Measurements from ENCODE around the gene MGMT. TPM values are rescaled to one million over a fixed set of nuclear protein-coding genes. Genes with fewer than 3 reads are reported as not detected.

The MGMT gene
- total RNA-seq, 1 experiment from 2014 or later: 21.2 TPM

DNA sequence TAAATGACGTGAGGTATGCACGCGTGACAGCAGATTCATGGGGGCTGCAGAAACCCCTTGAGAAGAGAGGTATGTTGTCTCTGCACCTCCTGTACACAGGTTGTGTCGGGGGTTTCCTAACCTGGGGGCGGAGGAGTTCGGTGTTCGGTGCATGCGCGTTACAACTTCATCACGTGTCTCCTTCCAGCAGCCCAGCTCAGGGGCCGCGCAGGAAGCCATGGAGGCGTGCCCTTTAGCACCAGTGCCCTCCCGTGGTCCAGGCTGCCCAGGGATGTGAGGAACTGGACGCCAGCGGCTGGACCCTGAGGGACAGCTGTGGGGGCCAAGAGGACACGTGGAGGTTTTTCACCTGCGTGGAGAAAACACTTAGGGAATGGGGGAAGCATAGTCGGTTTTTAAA is 310.6 kb downstream of the MGMT start:
- no peaks in the 10 kb centered on the region for H3K27me3 ChIP-seq (ENCODE audit: insufficient read depth, low read depth)
- H4K20me1 ChIP-seq (ENCODE audit: insufficient read depth): no peaks in the 10 kb centered on the region
- DNase-seq: no peak
- no peaks in the 10 kb centered on the region for H3K79me2 ChIP-seq (ENCODE audit: low read depth)
- H3K36me3 ChIP-seq (ENCODE audit: low read depth): no peaks in the 10 kb centered on the region
- ChIA-PET CTCF (no interaction called here), POLR2A (ENCODE audit: unreplicated experiment) (no interaction called here)
- no peak overlapping the region for H3K4me2 ChIP-seq
- intact Hi-C loops (cut with micrococcal nuclease; ENCODE audit: unreplicated experiment): no loop called here
- no peaks in the 10 kb centered on the region for H3K9me2 ChIP-seq (ENCODE audit: insufficient read depth)
- TF ChIP-seq CTCF (conservative IDR thresholded peaks at IDR 0.05) (no peak), EZH2 (IDR thresholded peaks at IDR 0.05; ENCODE audit: low read depth) (no peak)
- H3K4me1 ChIP-seq (replicated peaks; ENCODE audit: insufficient read depth): no peaks in the 10 kb centered on the region
- H3K9me3 ChIP-seq (ENCODE audit: insufficient read depth, low read depth): no peaks in the 10 kb centered on the region
- no peak overlapping the region for H3K27ac ChIP-seq
- H3F3A ChIP-seq (ENCODE audit: insufficient read depth, low read depth): no peaks in the 10 kb centered on the region
- no peak overlapping the region for H3K4me3 ChIP-seq
- BruUV-seq (replicated peaks): no TSS peak
- H2AFZ ChIP-seq: no peak overlapping the region

DNA sequence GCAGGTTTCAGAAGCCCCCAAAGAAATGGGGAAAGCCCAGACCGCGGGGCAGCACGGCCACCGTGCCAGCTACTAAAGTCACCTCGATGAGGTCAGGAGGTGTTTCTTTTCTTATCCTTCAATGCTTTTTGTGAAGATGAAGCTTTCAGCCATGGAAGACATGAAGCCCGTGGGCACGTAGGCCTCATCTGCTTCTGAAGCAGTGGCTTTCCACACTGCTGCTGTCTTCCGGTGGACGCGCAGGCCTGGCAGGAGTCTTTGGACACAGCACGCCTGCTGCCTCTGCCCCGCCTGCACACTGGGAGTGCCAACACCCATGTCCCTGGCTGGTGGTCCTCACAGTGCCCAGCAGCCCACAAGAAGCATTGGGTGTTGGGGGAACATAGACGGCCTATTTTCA is 311.5 kb downstream of the MGMT start:
- Histone ChIP-seq H3K4me1 (replicated peaks; ENCODE audit: insufficient read depth) (no peaks in the 10 kb centered on the region), H2AFZ (no peak overlapping the region), H3K36me3 (ENCODE audit: low read depth) (no peaks in the 10 kb centered on the region), H3K79me2 (ENCODE audit: low read depth) (no peaks in the 10 kb centered on the region), H3K4me3 (no peak overlapping the region), H3K27ac (no peak overlapping the region), H3F3A (ENCODE audit: insufficient read depth, low read depth) (no peaks in the 10 kb centered on the region), H3K9me3 (ENCODE audit: insufficient read depth, low read depth) (no peaks in the 10 kb centered on the region), H3K9me2 (ENCODE audit: insufficient read depth) (no peaks in the 10 kb centered on the region), H3K27me3 (ENCODE audit: insufficient read depth, low read depth) (no peaks in the 10 kb centered on the region), H4K20me1 (ENCODE audit: insufficient read depth) (no peaks in the 10 kb centered on the region), H3K4me2 (no peak overlapping the region)
- TF ChIP-seq CTCF (conservative IDR thresholded peaks at IDR 0.05) (no peak), EZH2 (IDR thresholded peaks at IDR 0.05; ENCODE audit: low read depth) (no peak)
- CTCF ChIA-PET: no interaction called here
- POLR2A ChIA-PET (ENCODE audit: unreplicated experiment): no interaction called here
- no peak for DNase-seq
- no TSS peak for BruUV-seq (replicated peaks)
- intact Hi-C loops (cut with micrococcal nuclease; ENCODE audit: unreplicated experiment): no loop called here

- H3K27ac ChIP-seq: no peak overlapping the region
- H3K79me2 ChIP-seq (ENCODE audit: low read depth): no peaks in the 10 kb centered on the region
- H3K9me3 ChIP-seq (ENCODE audit: insufficient read depth, low read depth): no peaks in the 10 kb centered on the region
- no peak overlapping the region for H3K4me3 ChIP-seq
- H2AFZ ChIP-seq: no peak overlapping the region
- no TSS peak for BruUV-seq (replicated peaks)
- ChIA-PET POLR2A (ENCODE audit: unreplicated experiment) (no interaction called here), CTCF (no interaction called here)
- no peak overlapping the region for H3K4me2 ChIP-seq
- H3K36me3 ChIP-seq (ENCODE audit: low read depth): no peaks in the 10 kb centered on the region
- H4K20me1 ChIP-seq (ENCODE audit: insufficient read depth): no peaks in the 10 kb centered on the region
- H3K4me1 ChIP-seq (replicated peaks; ENCODE audit: insufficient read depth): no peaks in the 10 kb centered on the region
- no peaks in the 10 kb centered on the region for H3K9me2 ChIP-seq (ENCODE audit: insufficient read depth)
- DNase-seq: no peak
- intact Hi-C loops (cut with micrococcal nuclease; ENCODE audit: unreplicated experiment): no loop called here
- H3F3A ChIP-seq (ENCODE audit: insufficient read depth, low read depth): no peaks in the 10 kb centered on the region
- no peak for TF ChIP-seq EZH2 (IDR thresholded peaks at IDR 0.05; ENCODE audit: low read depth)
- TF ChIP-seq CTCF (conservative IDR thresholded peaks at IDR 0.05): no peak
- H3K27me3 ChIP-seq (ENCODE audit: insufficient read depth, low read depth): no peaks in the 10 kb centered on the region
These were observed 312.4 kb downstream of the MGMT start for GRCh38 chr10:129779126-129780111.

Measured in PC-9 (cell line).